ENCODE measurements around the gene GPANK1. TPM values are rescaled to one million over a fixed set of nuclear protein-coding genes. Genes with fewer than 3 reads are reported as not detected.

GPANK1 gene
- total RNA-seq, 1 experiment from 2014 or later: 18.6 TPM

DNA sequence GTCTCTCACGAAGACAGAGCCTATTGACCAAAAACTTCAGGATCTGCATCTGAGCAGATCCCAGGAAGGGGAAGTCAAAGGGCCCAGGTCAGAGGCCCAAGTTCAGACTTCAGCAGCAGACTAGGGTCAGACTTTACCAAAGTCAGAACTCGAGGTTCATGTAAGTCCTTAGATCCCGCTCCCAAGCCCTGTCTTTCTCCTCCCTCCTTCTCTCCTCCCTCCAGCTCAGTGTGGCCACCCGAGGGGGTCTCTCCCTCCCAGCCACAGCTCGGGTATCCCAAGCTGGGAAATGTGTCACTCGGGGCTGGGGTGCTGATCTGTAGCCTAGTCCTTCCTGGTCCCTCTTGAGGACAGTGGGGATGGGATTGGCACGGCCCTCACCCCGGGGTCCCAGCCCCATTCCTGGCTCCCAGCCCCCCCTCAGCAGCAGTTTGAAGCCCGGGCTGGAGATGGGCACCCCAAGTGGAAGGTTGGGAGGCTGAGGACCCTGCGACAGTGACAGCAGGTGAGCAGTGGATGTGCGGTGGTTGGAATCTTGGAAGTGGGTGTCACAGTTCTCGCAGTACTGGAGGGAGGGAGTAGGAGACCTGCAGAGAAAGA lies 2.6 kb downstream of the GPANK1 start:
- peaks cover 62% of the 10 kb centered on the region for H3K79me2 ChIP-seq (ENCODE audit: low read length)
- peaks cover 53% of the 10 kb centered on the region for H3K4me1 ChIP-seq (ENCODE audit: low read length)
- no peaks in the 10 kb centered on the region for H3K9me3 ChIP-seq (ENCODE audit: low read length)
- peaks cover 5% of the 10 kb centered on the region; the same call in 1 of the 2 replicates for H4K20me1 ChIP-seq (ENCODE audit: insufficient read depth, low read depth, low read length)
- no peaks in the 10 kb centered on the region for H3K27me3 ChIP-seq (ENCODE audit: low read length)
- H3K4me3 ChIP-seq (ENCODE audit: low read length): no peak overlapping the region
- H2AFZ ChIP-seq (ENCODE audit: low read length): no peak overlapping the region
- H3K4me2 ChIP-seq (ENCODE audit: low read depth, low read length, poor library complexity, severe bottlenecking): no peak overlapping the region
- H3K36me3 ChIP-seq (ENCODE audit: insufficient read depth, low read length): peaks cover 3% of the 10 kb centered on the region; the same call in 1 of the 2 replicates
- DNase-seq: no peak
- no peak overlapping the region for H3K27ac ChIP-seq (ENCODE audit: low read length)
- no peak overlapping the region for H3K9ac ChIP-seq (ENCODE audit: low read length)
- H3K9me2 ChIP-seq (replicated peaks; ENCODE audit: insufficient read depth, low read length): no peaks in the 10 kb centered on the region

DNA sequence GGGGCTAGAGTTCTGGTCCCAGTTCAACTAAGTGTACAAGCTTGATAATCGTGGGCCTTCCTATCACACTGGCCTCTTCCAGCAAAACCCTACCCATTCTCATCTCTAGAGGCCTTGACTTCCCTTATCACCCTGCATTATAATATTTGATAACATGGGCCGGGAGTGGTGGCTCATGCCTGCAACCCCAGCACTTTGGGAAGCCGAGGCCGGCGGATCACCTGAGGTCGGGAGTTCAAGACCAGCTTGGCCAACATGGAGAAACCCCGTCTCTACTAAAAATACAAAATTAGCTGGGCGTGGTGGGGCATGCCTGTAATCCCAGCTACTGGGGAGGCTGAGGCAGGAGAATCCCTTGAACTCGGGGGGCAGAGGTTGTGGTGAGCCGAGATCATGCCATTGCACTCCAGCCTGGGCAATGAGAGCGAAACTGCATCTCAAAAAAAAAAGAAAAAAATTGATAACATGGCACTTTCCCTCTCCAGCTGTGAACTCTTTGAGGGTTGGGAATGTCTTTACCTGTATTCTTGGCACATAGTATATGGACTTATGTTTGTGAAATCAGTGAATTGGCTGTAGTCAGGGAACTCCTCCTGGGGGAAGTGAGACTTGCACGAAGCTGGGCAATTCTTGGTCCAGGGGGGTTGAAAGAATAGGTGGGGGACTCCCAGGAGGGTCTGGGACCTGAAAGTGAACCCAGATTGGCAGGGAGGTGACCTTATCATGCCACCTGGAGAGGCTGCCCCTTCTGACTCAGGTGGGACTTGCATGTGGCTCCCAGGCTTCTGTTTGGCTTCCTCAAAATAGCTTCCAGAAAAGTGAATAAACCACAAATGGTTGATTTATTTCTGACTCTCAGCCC lies 3.3 kb downstream of the GPANK1 start:
- no peaks in the 10 kb centered on the region for H3K27me3 ChIP-seq (ENCODE audit: low read length)
- H3K36me3 ChIP-seq (ENCODE audit: insufficient read depth, low read length): 0 out of 2 replicates have a peak, but pooled peaks cover 3% of the 10 kb centered on the region
- no peaks in the 10 kb centered on the region for H3K9me3 ChIP-seq (ENCODE audit: low read length)
- peak overlapping the region; percentile 81; the same call in 1 of the 2 replicates for H3K9ac ChIP-seq (ENCODE audit: low read length)
- H3K27ac ChIP-seq (ENCODE audit: low read length): peak overlapping the region; percentile 73; the same call in 1 of the 2 replicates
- peaks cover 46% of the 10 kb centered on the region for H3K4me1 ChIP-seq (ENCODE audit: low read length)
- peaks cover 56% of the 10 kb centered on the region for H3K79me2 ChIP-seq (ENCODE audit: low read length)
- H4K20me1 ChIP-seq (ENCODE audit: insufficient read depth, low read depth, low read length): peaks cover 2% of the 10 kb centered on the region; the same call in 1 of the 2 replicates
- H3K9me2 ChIP-seq (replicated peaks; ENCODE audit: insufficient read depth, low read length): no peaks in the 10 kb centered on the region
- H3K4me2 ChIP-seq (ENCODE audit: low read depth, low read length, poor library complexity, severe bottlenecking): peak overlapping the region; percentile 75
- peak; percentile 45 for DNase-seq
- H3K4me3 ChIP-seq (ENCODE audit: low read length): peak overlapping the region; percentile 74
- H2AFZ ChIP-seq (ENCODE audit: low read length): no peak overlapping the region

DNA sequence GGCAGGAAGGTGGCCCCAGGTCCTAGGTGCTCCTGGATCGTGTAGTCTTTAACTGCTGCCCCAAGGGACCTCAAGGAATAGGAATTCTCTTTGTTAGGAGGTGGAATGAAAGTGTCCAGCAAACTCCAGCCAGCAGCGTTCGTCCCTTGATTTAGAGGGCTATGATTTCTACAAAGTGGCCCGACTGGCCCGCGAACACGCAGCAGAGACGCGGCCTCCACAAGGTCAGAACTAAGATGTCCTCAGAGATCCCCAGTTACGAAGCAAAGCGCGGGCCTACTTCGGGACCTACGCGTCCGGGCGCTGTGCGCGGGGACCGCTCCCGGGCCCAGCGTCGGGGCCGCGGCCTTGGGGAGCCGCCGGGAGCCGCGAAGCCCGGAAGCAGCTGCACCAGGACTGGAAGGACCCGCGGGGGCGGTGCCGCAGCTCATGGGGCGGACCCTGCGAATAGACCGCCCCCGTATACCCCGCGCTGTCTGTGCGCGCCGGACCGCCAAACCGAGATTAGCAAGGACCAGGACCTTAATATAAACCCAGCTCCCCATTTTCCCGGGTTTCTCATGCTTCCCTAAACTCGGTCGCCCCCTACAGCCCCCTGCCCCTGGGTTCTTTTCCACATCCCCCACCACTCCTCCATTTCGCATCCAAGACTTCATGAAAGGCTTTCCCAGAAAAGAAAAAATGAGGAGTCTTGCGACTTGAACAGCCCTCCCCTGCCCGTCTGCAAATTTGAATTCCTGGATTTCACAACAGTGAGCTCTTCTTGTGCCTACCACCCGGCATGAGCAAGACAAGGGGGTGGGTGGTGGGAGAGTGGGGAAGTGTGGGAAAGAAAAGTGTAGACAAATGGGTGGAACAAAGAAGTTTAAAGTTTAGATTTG lies 4.2 kb downstream of the GPANK1 start, which contains the start of gene C6orf47:
C6orf47 (minus strand) TSS at position 398 of the 881 bp plus-strand sequence. CDS start 831 bp downstream, outside the sequence.
- Histone ChIP-seq H3K4me1 (ENCODE audit: low read length) (peaks cover 45% of the 10 kb centered on the region), H3K4me3 (ENCODE audit: low read length) (peak within 1 kb of the TSS; percentile 74)

DNA sequence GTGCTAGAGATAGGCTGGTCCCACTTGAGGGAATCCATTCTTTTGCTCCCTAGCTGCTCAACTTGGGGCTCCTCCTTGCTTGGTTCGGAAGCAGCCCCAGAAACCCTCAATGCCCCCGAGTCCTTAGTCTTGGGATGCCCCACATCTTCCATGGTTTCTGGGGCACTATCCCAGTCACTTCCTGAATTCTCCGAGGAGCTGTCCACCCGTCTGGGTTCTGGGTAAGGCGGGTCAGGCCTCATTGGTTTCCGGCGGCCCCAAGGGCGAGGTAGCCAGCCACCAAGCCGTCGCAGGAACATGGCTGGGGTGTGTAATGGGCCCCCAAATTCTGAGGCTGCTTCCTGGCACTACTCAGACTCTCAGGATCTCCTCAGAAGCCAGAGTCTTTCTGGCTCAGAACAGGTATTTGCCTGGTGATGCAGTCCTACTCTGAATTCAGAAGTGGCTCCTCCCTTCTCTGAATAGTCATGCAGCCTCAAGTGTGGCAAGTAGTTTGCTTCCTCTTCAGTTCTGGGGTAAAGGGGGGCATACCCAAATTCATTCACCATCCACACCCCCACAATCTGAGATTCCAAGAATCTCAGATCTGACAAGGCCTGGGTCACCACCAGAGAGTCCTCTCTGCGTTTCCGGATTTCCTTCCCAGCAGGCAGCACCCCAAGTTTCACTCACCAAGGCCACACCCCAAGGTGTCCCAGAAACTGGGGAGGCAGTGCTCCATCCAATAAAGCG lies 5.0 kb downstream of the GPANK1 start:
- Histone ChIP-seq H3K9me2 (replicated peaks; ENCODE audit: insufficient read depth, low read length) (no peaks in the 10 kb centered on the region), H3K27me3 (ENCODE audit: low read length) (no peaks in the 10 kb centered on the region), H3K27ac (ENCODE audit: low read length) (peak overlapping the region; percentile 73), H4K20me1 (ENCODE audit: insufficient read depth, low read depth, low read length) (no peaks in the 10 kb centered on the region), H3K36me3 (ENCODE audit: insufficient read depth, low read length) (0 out of 2 replicates have a peak, but pooled peaks cover 3% of the 10 kb centered on the region), H3K79me2 (ENCODE audit: low read length) (peaks cover 59% of the 10 kb centered on the region), H3K9ac (ENCODE audit: low read length) (peak overlapping the region; percentile 81), H2AFZ (ENCODE audit: low read length) (no peak overlapping the region), H3K4me1 (ENCODE audit: low read length) (peaks cover 45% of the 10 kb centered on the region), H3K4me3 (ENCODE audit: low read length) (peak overlapping the region; percentile 74), H3K4me2 (ENCODE audit: low read depth, low read length, poor library complexity, severe bottlenecking) (peak overlapping the region; percentile 75), H3K9me3 (ENCODE audit: low read length) (no peaks in the 10 kb centered on the region)
- peak; percentile 81 for DNase-seq

More for the DNA sequence above, 4.2 kb downstream of the GPANK1 start, which contains the start of gene C6orf47:
- Histone ChIP-seq H3K9ac (ENCODE audit: low read length) (peak within 1 kb of the TSS; percentile 81), H3K9me2 (replicated peaks; ENCODE audit: insufficient read depth, low read length) (no peaks in the 10 kb centered on the region), H3K4me2 (ENCODE audit: low read depth, low read length, poor library complexity, severe bottlenecking) (peak within 1 kb of the TSS; percentile 75), H3K27me3 (ENCODE audit: low read length) (no peaks in the 10 kb centered on the region), H2AFZ (ENCODE audit: low read length) (0 out of 2 replicates have a peak within 1 kb of the TSS, but pooled peaks have one; percentile 27), H4K20me1 (ENCODE audit: insufficient read depth, low read depth, low read length) (no peaks in the 10 kb centered on the region), H3K36me3 (ENCODE audit: insufficient read depth, low read length) (0 out of 2 replicates have a peak, but pooled peaks cover 3% of the 10 kb centered on the region), H3K27ac (ENCODE audit: low read length) (peak within 1 kb of the TSS; percentile 73), H3K9me3 (ENCODE audit: low read length) (no peaks in the 10 kb centered on the region), H3K79me2 (ENCODE audit: low read length) (peaks cover 55% of the 10 kb centered on the region)
- DNase-seq: peak; percentile 93

DNA sequence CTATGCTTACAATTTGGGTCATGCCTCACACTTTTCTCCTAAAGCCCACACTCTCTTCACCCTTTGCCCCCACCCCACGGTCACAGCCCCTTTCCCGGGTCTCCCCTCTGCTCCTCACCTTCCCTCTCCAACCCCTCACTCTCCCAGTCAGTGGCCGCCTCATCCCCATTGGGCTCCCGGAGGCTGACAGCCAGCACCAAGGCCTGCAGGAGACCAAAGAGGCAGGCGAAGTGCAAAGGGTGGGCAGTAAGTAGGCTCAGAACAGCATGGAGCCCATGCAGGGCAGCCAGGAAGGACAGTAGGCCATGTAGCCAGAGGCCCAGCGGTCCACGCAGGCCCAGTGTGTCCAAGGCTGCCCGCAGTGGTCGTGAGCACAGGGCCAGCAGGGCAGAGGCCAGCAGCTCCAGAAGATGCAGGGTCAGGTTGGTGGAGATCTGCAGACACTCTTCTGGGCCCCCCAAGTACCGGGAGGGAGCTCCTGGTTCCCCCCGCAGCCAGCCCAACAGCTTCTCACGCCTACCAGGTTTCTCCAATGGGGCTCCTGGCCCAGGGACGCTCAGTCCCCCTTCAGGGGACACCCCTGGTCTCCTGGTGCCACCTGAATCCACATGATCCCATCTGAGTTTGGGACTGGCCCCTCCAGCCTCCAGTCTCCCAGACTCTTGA lies 5.7 kb downstream of the GPANK1 start:
- no peaks in the 10 kb centered on the region for H3K27me3 ChIP-seq (ENCODE audit: low read length)
- H3K9me3 ChIP-seq (ENCODE audit: low read length): no peaks in the 10 kb centered on the region
- H3K4me3 ChIP-seq (ENCODE audit: low read length): peak overlapping the region; percentile 74
- DNase-seq: no peak
- no peaks in the 10 kb centered on the region for H4K20me1 ChIP-seq (ENCODE audit: insufficient read depth, low read depth, low read length)
- H2AFZ ChIP-seq (ENCODE audit: low read length): no peak overlapping the region
- peaks cover 42% of the 10 kb centered on the region for H3K4me1 ChIP-seq (ENCODE audit: low read length)
- peak overlapping the region; percentile 73; the same call in 1 of the 2 replicates for H3K27ac ChIP-seq (ENCODE audit: low read length)
- peaks cover 57% of the 10 kb centered on the region for H3K79me2 ChIP-seq (ENCODE audit: low read length)
- H3K9ac ChIP-seq (ENCODE audit: low read length): peak overlapping the region; percentile 81
- 0 out of 2 replicates have a peak, but pooled peaks cover 3% of the 10 kb centered on the region for H3K36me3 ChIP-seq (ENCODE audit: insufficient read depth, low read length)
- H3K9me2 ChIP-seq (replicated peaks; ENCODE audit: insufficient read depth, low read length): no peaks in the 10 kb centered on the region
- peak overlapping the region; percentile 75 for H3K4me2 ChIP-seq (ENCODE audit: low read depth, low read length, poor library complexity, severe bottlenecking)

DNA sequence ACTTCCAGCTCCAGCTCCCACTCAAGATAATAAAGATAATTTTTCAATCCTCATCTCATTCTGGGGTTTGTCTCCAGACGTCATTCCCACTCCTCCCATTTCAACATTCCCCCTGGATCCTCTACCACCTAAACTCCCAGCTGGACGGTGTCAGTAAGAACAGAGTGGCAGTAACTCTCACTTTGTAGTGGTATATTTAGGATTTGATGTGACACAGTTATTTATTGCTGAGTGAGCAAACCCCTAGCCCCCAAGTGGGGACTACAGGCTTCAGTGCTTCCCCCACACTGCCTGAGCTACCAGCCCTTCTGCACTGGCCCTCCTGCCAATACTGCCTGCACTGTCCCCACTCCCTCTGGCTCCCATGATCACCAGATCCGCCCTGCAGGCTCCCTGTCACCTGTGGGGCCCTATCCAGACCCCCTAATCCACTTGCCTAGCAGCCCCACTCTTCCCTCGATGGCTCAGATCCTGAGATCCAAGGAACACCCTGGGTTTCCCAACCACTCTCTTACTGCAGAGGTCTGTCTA lies 6.6 kb downstream of the GPANK1 start:
- Histone ChIP-seq H3K9ac (ENCODE audit: low read length) (peak overlapping the region; percentile 81), H3K4me1 (ENCODE audit: low read length) (peaks cover 39% of the 10 kb centered on the region), H4K20me1 (ENCODE audit: insufficient read depth, low read depth, low read length) (no peaks in the 10 kb centered on the region), H3K9me2 (replicated peaks; ENCODE audit: insufficient read depth, low read length) (no peaks in the 10 kb centered on the region), H3K4me2 (ENCODE audit: low read depth, low read length, poor library complexity, severe bottlenecking) (peak overlapping the region; percentile 75), H3K79me2 (ENCODE audit: low read length) (peaks cover 49% of the 10 kb centered on the region), H3K4me3 (ENCODE audit: low read length) (peak overlapping the region; percentile 74; the same call in 1 of the 2 replicates), H3K27ac (ENCODE audit: low read length) (no peak overlapping the region), H3K9me3 (ENCODE audit: low read length) (no peaks in the 10 kb centered on the region), H3K27me3 (ENCODE audit: low read length) (no peaks in the 10 kb centered on the region), H2AFZ (ENCODE audit: low read length) (no peak overlapping the region), H3K36me3 (ENCODE audit: insufficient read depth, low read length) (0 out of 2 replicates have a peak, but pooled peaks cover under 1% of the 10 kb centered on the region)
- no peak for DNase-seq
